ENCODE results near the gene CFAP157. TPM values are rescaled to one million over a fixed set of nuclear protein-coding genes. Genes with fewer than 3 reads are reported as not detected.

CFAP157 gene
- total and polyA plus RNA-seq, 8 donors: 0.14 to 7.6 (median 0.19) TPM; not detected in 3

- Histone ChIP-seq H3K27me3 (peaks cover 0 to 12% (median 0%) of the 10 kb centered on the region in 3 donors), H3K4me1 (peaks cover 13 to 31% (median 24%) of the 10 kb centered on the region in 4 donors), H3K36me3 (no peaks in the 10 kb centered on the region), H3K9me3 (no peaks in the 10 kb centered on the region), H3K27ac (no peak overlapping the region), H3K4me3 (no peak overlapping the region)
- intact Hi-C loops (cut with DNase I; ENCODE audit: low total_unique reads): no loop called here
- no peak for DNase-seq
- WGBS, 5 donors: 78 to 83% (median 82%) methylated on average over 12 of the region's 12 CpGs
- TF ChIP-seq EP300 (IDR thresholded peaks at IDR 0.05) (no peak), CTCF (IDR thresholded peaks at IDR 0.05) (no peak), POLR2AphosphoS5 (IDR thresholded peaks at IDR 0.05) (no peak), POLR2A (IDR thresholded peaks at IDR 0.05) (no peak)
These were observed 13.5 kb downstream of the CFAP157 start for GRCh38 chr9:127720031-127720864.

- Histone ChIP-seq H3K4me1 (peaks cover 13 to 28% (median 23%) of the 10 kb centered on the region in 4 donors), H3K27me3 (peaks cover 0 to 12% (median 0%) of the 10 kb centered on the region in 3 donors), H3K36me3 (no peaks in the 10 kb centered on the region), H3K4me3 (no peak overlapping the region), H3K9me3 (no peaks in the 10 kb centered on the region), H3K27ac (no peak overlapping the region)
- TF ChIP-seq EP300 (IDR thresholded peaks at IDR 0.05) (no peak), POLR2A (IDR thresholded peaks at IDR 0.05) (no peak), CTCF (IDR thresholded peaks at IDR 0.05) (no peak), POLR2AphosphoS5 (IDR thresholded peaks at IDR 0.05) (no peak)
- intact Hi-C loops (cut with DNase I; ENCODE audit: low total_unique reads): no loop called here
- no peak for DNase-seq
These were observed 14.1 kb downstream of the CFAP157 start for GRCh38 chr9:127720865-127721227.

GRCh38 chr9:127721391-127721821 is 14.6 kb downstream of the CFAP157 start:
- DNase-seq: no peak
- intact Hi-C loops (cut with DNase I; ENCODE audit: low total_unique reads): no loop called here
- TF ChIP-seq POLR2AphosphoS5 (IDR thresholded peaks at IDR 0.05): no peak
- TF ChIP-seq EP300 (IDR thresholded peaks at IDR 0.05): no peak
- no peak for TF ChIP-seq CTCF (IDR thresholded peaks at IDR 0.05)
- no peak for TF ChIP-seq POLR2A (IDR thresholded peaks at IDR 0.05)
- Histone ChIP-seq H3K27me3 (peaks cover 0 to 12% (median 0%) of the 10 kb centered on the region in 3 donors), H3K4me1 (peaks cover 9 to 22% (median 18%) of the 10 kb centered on the region in 4 donors), H3K4me3 (no peak overlapping the region), H3K9me3 (no peaks in the 10 kb centered on the region), H3K27ac (no peak overlapping the region), H3K36me3 (no peaks in the 10 kb centered on the region)
- WGBS, 5 donors: 39 to 59% (median 47%) methylated on average over 5 to 11 of the region's 11 CpGs

GRCh38 chr9:127722055-127722745 is 15.4 kb downstream of the CFAP157 start:
- 64 to 76% (median 74%) methylated on average over 12 of the region's 12 CpGs for WGBS, 5 donors
- Histone ChIP-seq H3K4me1 (peaks cover 8 to 20% (median 16%) of the 10 kb centered on the region in 4 donors), H3K27me3 (peaks cover 0 to 12% (median 0%) of the 10 kb centered on the region in 3 donors), H3K27ac (no peak overlapping the region), H3K36me3 (no peaks in the 10 kb centered on the region), H3K4me3 (no peak overlapping the region), H3K9me3 (no peaks in the 10 kb centered on the region)
- DNase-seq: no peak
- TF ChIP-seq POLR2AphosphoS5 (IDR thresholded peaks at IDR 0.05) (no peak), CTCF (IDR thresholded peaks at IDR 0.05) (no peak), EP300 (IDR thresholded peaks at IDR 0.05) (no peak), POLR2A (IDR thresholded peaks at IDR 0.05) (no peak)
- intact Hi-C loops (cut with DNase I; ENCODE audit: low total_unique reads): no loop called here

Data from stomach (tissue), 9 donors.